HCT116 (cell line): Measurements from ENCODE around the gene SERPINB5. TPM values are rescaled to one million over a fixed set of nuclear protein-coding genes. Genes with fewer than 3 reads are reported as not detected.
A peak's percentile ranks its signal among the peaks of the same experiment; 100 is the strongest.

Experiments used
- ATAC-seq: fragments of 200-7000 bp; cut with Tn5 transposase; 2 replicates; pipeline ENCODE4 v1.9.1; 2020; ENCODE audit warnings: mild to moderate bottlenecking, moderate library complexity
- BruUV-seq: library from RNA; stranded (reverse); fragments of 400-500 nt; replicated peaks from 2 replicates; lab custom pipeline; 2021; lab: Mats Ljungman, UMichigan
- CTCF ChIA-PET: fragments of 300-600 bp; sonication (Branson Sonifier 250); formaldehyde crosslinking; loops from one replicate; lab custom pipeline; 2021; ENCODE audit warnings: antibody characterized with exemption; lab: Charles Lee
- POLR2A ChIA-PET: fragments of 300-600, 350-600 bp; sonication (Branson Sonifier 250); formaldehyde crosslinking; loops from one replicate; lab custom pipeline; 2021; ENCODE audit warnings: antibody characterized with exemption; lab: Charles Lee
- RAD21 ChIA-PET, 2 experiments: fragments of 300-600 bp; sonication (Branson Sonifier 250); formaldehyde crosslinking; loops; one replicate each; lab custom pipeline; 2023; ENCODE audit warnings: low total read pairs in 2 of 2; ENCODE audit not compliant: uncharacterized antibody in 2 of 2, unreplicated experiment in 2 of 2, low non-redundant PET in 1 of 2; lab: Charles Lee
- DNase-seq: peaks from one replicate; pipeline ENCODE4 v3.0.0-alpha.2; 2010; ENCODE audit warnings: low read depth, low spot score
- H2AFZ ChIP-seq: fragments of 200-600 bp; shearing (Covaris generic), sonication (generic); 2 replicates; pipeline ENCODE4 v1.6.1; 2017; ENCODE audit warnings: low read depth, mixed run types, mixed read lengths, antibody characterized with exemption, low read length; ENCODE audit not compliant: poor library complexity, severe bottlenecking
- H3K27ac ChIP-seq: 2 replicates; pipeline ENCODE4 v1.5.1; 2012; ENCODE audit warnings: low read depth, low read length
- H3K27me3 ChIP-seq: fragments of 200-600 bp; sonication (generic); 2 replicates; pipeline ENCODE4 v1.6.1; 2016; ENCODE audit warnings: mixed run types, low read length, mixed read lengths; ENCODE audit not compliant: insufficient read depth
- H3K36me3 ChIP-seq, 2 experiments: fragments of 200-500 bp in 1 of 2; fragments of 200-600 bp in 1 of 2; sonication (Bioruptor generic) in 1 of 2; sonication (generic) in 1 of 2; 2 replicates each; pipeline versions ENCODE4 v1.5.1 to v1.6.1; 2014 to 2016; ENCODE audit warnings: low read length in 2 of 2, inconsistent platforms in 1 of 2, mixed read lengths in 1 of 2, mixed run types in 1 of 2; ENCODE audit not compliant: insufficient read depth in 2 of 2, control insufficient read depth in 1 of 2
- H3K4me1 ChIP-seq, 2 experiments: fragments of 200-600 bp in 1 of 2; sonication (generic) in 1 of 2; 2 replicates each; pipeline versions ENCODE4 v1.5.1 to v1.6.1; 2012 to 2017; ENCODE audit warnings: low read length in 2 of 2, inconsistent platforms in 1 of 2, mild to moderate bottlenecking in 1 of 2, mixed read lengths in 1 of 2, mixed run types in 1 of 2, moderate library complexity in 1 of 2; ENCODE audit not compliant: insufficient read depth in 2 of 2, control insufficient read depth in 1 of 2
- H3K4me2 ChIP-seq: fragments of 200-600 bp; sonication (generic); 2 replicates; pipeline ENCODE4 v1.6.1; 2017; ENCODE audit warnings: mixed run types, low read length, mixed read lengths
- H3K4me3 ChIP-seq, 2 experiments: fragments of 200-600 bp in 1 of 2; sonication (generic) in 1 of 2; replicated peaks in 1 of 2; 2 replicates each; pipeline ENCODE4 v1.5.1; 2011 to 2016; ENCODE audit warnings: low read length in 2 of 2, control low read depth in 1 of 2, low read depth in 1 of 2, mild to moderate bottlenecking in 1 of 2, mixed read lengths in 1 of 2, mixed run types in 1 of 2
- H3K79me2 ChIP-seq: fragments of 200-600 bp; sonication (generic); 2 replicates; pipeline ENCODE4 v1.6.1; 2017; ENCODE audit warnings: mild to moderate bottlenecking, mixed run types, low read length, moderate library complexity, mixed read lengths; ENCODE audit not compliant: insufficient read depth
- H3K9ac ChIP-seq: fragments of 200-600 bp; sonication (generic); 2 replicates; pipeline ENCODE4 v1.6.1; 2016; ENCODE audit warnings: low read length, mixed read lengths
- H3K9me2 ChIP-seq: fragments of 200-600 bp; sonication (generic), shearing (Covaris generic); 2 replicates; pipeline ENCODE4 v1.6.1; 2017; ENCODE audit warnings: mixed run types, mild to moderate bottlenecking, moderate library complexity; ENCODE audit not compliant: insufficient read depth
- H3K9me3 ChIP-seq, 2 experiments: fragments of 200-500 bp in 1 of 2; fragments of 200-600 bp in 1 of 2; sonication (Bioruptor generic) in 1 of 2; sonication (generic) in 1 of 2; 2 replicates each; pipeline ENCODE4 v1.6.1; 2014 to 2017; ENCODE audit warnings: low read length in 2 of 2, mixed read lengths in 2 of 2, inconsistent platforms in 1 of 2, low read depth in 1 of 2, mild to moderate bottlenecking in 1 of 2, mixed run types in 1 of 2, moderate library complexity in 1 of 2; ENCODE audit not compliant: control insufficient read depth in 1 of 2, insufficient read depth in 1 of 2
- H4K20me1 ChIP-seq: fragments of 200-600 bp; sonication (generic), shearing (Covaris generic); 2 replicates; pipeline ENCODE4 v1.6.1; 2017; ENCODE audit warnings: mixed run types, mild to moderate bottlenecking, moderate library complexity; ENCODE audit not compliant: insufficient read depth
- CTCF ChIP-seq, 3 experiments: fragments of 200-600 bp in 1 of 3; sonication (generic) in 1 of 3; IDR thresholded peaks in 2 of 3; conservative IDR thresholded peaks in 1 of 3; 2 replicates each; pipeline ENCODE4 v1.5.1; 2012 to 2017; ENCODE audit warnings: low read depth in 2 of 3, low read length in 2 of 3, antibody characterized with exemption in 1 of 3, borderline replicate concordance in 1 of 3, control low read depth in 1 of 3, mild to moderate bottlenecking in 1 of 3, mixed read lengths in 1 of 3, mixed run types in 1 of 3, moderate library complexity in 1 of 3; ENCODE audit not compliant: insufficient read depth in 1 of 3
- JUND ChIP-seq: IDR thresholded peaks from 2 replicates; pipeline ENCODE4 v1.6.1; 2012
- MAX ChIP-seq: IDR thresholded peaks from 2 replicates; pipeline ENCODE4 v1.6.1; 2012
- REST ChIP-seq: IDR thresholded peaks from 2 replicates; pipeline ENCODE4 v1.6.1; 2012; ENCODE audit warnings: low read depth
- SIN3A ChIP-seq: IDR thresholded peaks from 2 replicates; pipeline ENCODE4 v1.6.1; 2012; ENCODE audit warnings: low read depth
- YY1 ChIP-seq: IDR thresholded peaks from 2 replicates; pipeline ENCODE4 v1.6.1; 2011; ENCODE audit warnings: low read length, low read depth, moderate library complexity, mild to moderate bottlenecking; ENCODE audit not compliant: insufficient replicate concordance; ENCODE audit errors: extremely low read depth
- ZBTB33 ChIP-seq: IDR thresholded peaks from 2 replicates; pipeline ENCODE4 v1.6.1; 2011; ENCODE audit warnings: mild to moderate bottlenecking, low read length, moderate library complexity; ENCODE audit not compliant: insufficient replicate concordance; ENCODE audit errors: extremely low read depth
- intact Hi-C: fragments of 100-400 bp; cut with micrococcal nuclease; formaldehyde crosslinking; loops from 2 replicates; pipeline ENCODE4 v1.10.0; 2022
- total RNA-seq: library from RNA; stranded (reverse); gene quantifications from one replicate; pipeline ENCODE4 v1.2.1, GENCODE V29; 2021; ENCODE audit not compliant: unreplicated experiment

The SERPINB5 gene
- total RNA-seq, 1 experiment from 2014 or later, result 19.5 TPM

- no peak overlapping the region for H3K4me2 ChIP-seq
- no peak for TF ChIP-seq JUND
- no peak for TF ChIP-seq MAX
- TF ChIP-seq CTCF (IDR thresholded peaks at IDR 0.05 in 2 of 3, conservative IDR thresholded peaks at IDR 0.05 in 1 of 3; ENCODE audit: borderline replicate concordance in 1 of 3, insufficient read depth in 1 of 3, low read depth in 2 of 3, low read length in 2 of 3), result no peak
- no peak for TF ChIP-seq YY1
- no peak for TF ChIP-seq REST
- no peak for TF ChIP-seq ZBTB33
- TF ChIP-seq SIN3A, result no peak
- TF ChIP-seq, all 23 proteins: peak for 0
- Histone ChIP-seq H3K9ac (no peak overlapping the region), H3K9me3 (no peaks in the 10 kb centered on the region), H3K9me2 (no peaks in the 10 kb centered on the region), H3K36me3 (no peaks in the 10 kb centered on the region), H2AFZ (peak overlapping the region; percentile 8), H4K20me1 (no peaks in the 10 kb centered on the region), H3K27me3 (no peaks in the 10 kb centered on the region), H3K4me1 (peaks cover 0 to 16% of the 10 kb centered on the region in 2 experiments; a peak in 2 of 4 replicates), H3K4me3 (no peak overlapping the region), H3K27ac (no peak overlapping the region), H3K79me2 (no peaks in the 10 kb centered on the region)
- RAD21 ChIA-PET, result no interaction called here
- no peak for DNase-seq
- ATAC-seq, result no peak; the same call in 1 of the 2 replicates
- intact Hi-C loops, result no loop called here
- CTCF ChIA-PET, result no interaction called here
- BruUV-seq, result no TSS peak
- POLR2A ChIA-PET, result no interaction called here
Observed at GRCh38 chr18:63457977-63458376, 18.8 kb upstream of the SERPINB5 start.
